DMS 273 treated with DMSO at 0.1 percent for 48 hours (cell line): Measurements from ENCODE around the gene ARHGEF33.

Experiments used
- DNase-seq: peaks from one replicate; lab custom pipeline; 2025; lab: John Stamatoyannopoulos, UW

The ARHGEF33 gene

GRCh38 chr2:38889575-38889974 is at the start of gene ARHGEF33:
TSS of gene ARHGEF33 (plus strand) at chr2:38889875. CDS start at chr2:38919448, 29,573 bp downstream.
- no peak for DNase-seq

DNA sequence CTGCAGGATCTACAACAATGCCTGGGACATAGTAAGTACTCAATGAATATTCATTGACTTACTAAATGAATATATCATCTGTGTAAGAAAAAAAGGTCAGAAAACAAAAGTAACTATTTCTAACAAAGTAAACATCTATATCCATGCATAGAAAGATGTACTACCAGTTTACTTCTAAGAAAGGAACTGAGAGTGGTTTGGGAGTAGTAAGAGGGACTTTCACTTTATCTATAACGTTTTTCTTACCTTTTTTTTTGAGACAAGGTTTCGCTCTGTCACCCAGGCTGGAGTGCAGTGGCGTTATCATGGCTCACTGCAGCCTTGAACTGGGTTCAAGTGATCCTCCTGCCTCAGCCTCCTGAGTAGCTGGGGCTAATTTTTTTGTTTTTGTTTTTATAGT is 39.6 kb upstream of the ARHGEF33 start:
- no peak for DNase-seq

- no peak for DNase-seq
Observed at GRCh38 chr2:38856165-38856564, 33.5 kb upstream of the ARHGEF33 start.

- DNase-seq = no peak
Observed at GRCh38 chr2:38862476-38862875, 27.2 kb upstream of the ARHGEF33 start.

DNA sequence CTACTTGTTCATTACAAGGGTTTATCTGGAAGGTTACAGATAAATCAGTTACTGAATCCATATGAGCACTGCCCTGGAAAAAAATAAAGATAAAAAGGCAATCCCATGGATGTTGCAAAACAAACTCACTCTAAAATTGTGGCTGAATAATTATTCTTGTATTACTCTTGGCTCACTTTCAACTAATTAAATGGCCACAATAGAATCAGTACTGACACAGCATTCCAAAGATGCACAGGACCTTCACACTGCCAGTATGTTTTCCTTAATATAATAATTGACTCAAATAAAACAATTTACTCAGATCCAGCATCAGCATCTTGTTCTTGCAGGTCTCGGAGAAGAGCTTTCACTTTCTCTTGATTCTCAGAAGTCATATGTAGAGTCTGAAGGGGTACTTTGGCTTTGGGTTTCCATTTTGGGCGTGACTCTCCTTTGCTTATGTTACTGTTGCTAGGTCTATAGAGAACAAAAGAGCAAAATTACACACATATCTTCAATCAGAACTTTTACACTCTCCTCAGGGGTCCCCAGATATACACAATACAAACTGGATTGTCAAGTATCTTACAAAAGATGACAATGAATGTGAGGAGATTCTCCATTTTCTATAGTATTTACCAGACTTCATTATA is 26.5 kb upstream of the ARHGEF33 start:
- no peak for DNase-seq

DNA sequence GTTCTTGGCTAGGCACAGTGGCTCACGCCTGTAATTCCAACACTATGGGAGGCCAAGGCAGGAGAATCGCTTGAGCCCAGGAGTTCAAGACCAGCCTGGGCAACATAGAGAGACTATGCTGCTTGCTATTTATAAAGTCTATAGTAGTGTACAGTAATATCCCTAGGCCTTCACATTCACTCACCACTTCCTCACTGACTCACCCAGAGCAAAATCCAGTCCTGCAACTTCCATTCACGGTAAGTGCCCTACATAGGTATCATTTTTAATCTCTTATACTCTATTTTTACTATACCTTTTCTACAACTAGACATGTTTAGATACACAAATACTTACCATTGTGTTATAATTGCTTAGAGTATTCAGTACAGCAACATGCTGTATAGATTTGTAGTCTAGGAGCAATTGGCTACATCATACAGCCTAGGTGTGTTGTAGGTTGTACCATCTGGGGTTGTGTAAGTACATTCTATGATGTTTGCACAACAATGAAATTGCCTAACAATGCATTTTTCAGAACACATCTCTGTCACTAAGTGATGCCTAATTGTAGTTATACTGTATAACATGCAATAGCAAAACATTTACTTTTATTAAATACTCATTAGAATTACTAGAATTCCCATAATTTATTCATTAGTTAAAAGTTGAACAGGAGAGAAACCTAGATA is 22.8 kb upstream of the ARHGEF33 start:
- no peak for DNase-seq

GRCh38 chr2:38871432-38871831 is 18.2 kb upstream of the ARHGEF33 start:
- no peak for DNase-seq

GRCh38 chr2:38873763-38874162 is 15.9 kb upstream of the ARHGEF33 start:
- no peak for DNase-seq

- no peak for DNase-seq
Observed at GRCh38 chr2:38875227-38875575, 14.5 kb upstream of the ARHGEF33 start.

DNA sequence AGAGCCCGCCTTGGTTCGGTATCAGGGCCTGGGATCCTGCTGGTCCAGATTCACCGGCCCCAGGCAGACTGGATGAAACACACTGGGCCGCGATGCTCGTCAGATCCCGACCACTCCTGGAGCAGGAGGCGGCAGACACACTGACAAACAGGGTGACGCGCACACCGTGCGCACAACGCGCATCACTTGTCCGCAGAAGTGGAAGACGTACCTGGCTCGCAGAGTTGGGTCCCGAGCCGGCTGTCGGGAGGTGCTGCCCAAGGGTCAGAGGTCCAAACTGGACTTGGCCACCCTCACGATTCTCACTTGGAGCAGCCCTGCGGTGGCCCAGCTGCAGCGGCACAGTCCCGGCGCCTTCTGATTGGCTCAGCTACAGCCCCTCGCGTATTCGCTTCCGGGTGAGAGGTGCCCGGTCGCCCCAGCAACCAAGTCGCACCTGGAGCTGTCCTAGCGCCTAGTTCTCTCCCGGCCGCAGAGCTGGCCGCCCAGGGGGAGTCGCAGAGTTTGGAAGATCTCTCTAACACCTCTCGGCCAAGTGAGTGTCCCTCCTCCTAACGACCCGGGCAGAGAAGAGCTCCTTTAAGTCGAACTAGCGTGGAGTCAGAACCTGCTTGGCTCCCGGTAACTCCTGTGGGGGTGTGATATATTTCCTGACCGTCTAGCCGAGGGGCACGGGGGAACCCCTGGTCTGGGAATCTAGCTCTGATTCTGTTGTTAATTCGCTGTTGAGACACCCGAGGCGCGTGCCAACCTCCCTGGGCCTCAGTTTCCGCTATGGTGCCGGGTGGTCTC is 13.9 kb upstream of the ARHGEF33 start, which contains the start of the genes DHX57 and MORN2:
TSS of gene DHX57 (minus strand) at position 359 of the 792 bp plus-strand sequence. CDS start 7,529 bp downstream, outside the sequence.
TSS of gene MORN2 (plus strand) at position 401 of the 792 bp plus-strand sequence.
- peak; percentile 59 for DNase-seq

GRCh38 chr2:38876407-38876806 is 13.3 kb upstream of the ARHGEF33 start:
- DNase-seq = no peak

- no peak for DNase-seq
Observed at GRCh38 chr2:38886063-38886462, 3.6 kb upstream of the ARHGEF33 start.

DNA sequence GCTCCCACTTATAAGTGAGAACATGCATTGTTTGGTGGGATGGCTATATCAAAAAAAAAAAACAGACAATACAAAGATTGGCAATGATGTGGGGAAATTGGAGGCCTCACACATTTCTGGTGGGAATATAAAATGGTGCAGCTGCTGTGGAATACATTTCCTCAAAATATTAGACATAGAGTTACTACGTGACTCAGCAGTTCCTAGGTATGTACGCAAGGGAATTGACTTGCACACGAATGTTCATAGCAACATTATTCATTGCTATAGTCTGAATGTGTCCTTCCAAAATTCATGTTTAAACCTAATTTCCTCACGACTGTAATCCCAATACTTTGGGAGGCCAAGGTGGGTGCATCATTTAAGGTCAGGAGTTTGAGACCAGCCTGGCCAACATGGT is 2.3 kb upstream of the ARHGEF33 start:
- DNase-seq = no peak

- no peak for DNase-seq
Observed at GRCh38 chr2:38887902-38888554, 1.6 kb upstream of the ARHGEF33 start.

DNA sequence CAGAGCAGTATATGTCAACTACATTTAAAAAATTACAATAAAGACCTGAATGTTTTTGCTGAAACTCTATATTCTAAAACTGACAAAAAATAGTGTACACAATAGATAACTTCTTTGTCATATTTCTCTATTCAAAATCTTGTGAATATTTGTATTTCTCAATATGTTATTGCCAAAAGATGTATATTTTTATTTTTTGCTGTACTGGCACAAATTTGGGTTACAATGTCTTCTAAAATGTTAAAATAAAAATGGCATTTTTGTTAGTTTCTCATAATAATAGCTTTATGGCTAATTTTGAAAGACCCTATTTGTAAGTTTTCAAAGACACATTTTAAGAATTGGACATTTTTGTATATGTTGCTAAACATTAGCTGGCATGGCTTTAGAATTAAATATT is 630 bp upstream of the ARHGEF33 start:
- DNase-seq = no peak

GRCh38 chr2:38892819-38893218 is 3.1 kb downstream of the ARHGEF33 start:
- DNase-seq = no peak

- no peak for DNase-seq
Observed at GRCh38 chr2:38898256-38898655, 8.6 kb downstream of the ARHGEF33 start.

DNA sequence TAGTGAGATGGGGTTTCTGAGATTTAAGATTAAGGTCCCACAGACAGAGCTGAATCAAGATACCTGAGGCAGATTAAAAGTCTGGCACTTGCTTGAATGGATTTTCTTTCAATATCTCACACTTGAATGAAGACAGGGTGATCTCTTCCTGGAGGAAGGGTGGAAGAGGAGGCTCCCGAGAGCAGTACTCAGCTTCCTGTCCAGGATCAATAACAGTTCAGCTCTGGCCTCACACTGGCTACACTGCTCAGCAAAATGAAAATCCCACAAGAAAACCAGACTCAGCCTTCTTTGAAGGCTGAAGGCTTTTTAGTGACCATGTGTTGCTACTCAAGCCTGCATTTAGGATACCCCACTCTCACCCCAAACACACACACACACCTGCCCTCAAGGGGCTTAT is 11.1 kb downstream of the ARHGEF33 start:
- DNase-seq = no peak

DNA sequence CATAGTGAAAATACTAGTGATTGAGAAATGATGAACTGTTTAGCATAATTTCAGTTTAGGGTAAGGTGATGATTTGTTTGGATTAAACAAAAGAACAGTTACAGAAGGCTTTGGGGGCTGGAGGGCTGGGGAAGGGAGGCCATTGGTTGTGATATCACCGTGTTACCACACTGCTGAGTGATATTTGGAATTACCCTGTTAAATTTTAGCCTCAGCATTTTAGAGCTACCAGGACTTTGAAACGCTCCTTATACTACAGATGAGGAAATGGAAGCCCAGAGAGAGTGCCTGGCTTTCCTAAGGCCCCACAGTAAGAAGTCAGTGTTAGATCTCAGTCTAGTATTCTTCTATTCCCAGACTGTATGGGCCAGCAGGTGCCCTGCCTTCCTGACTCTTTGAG is 15.6 kb downstream of the ARHGEF33 start:
- no peak for DNase-seq

GRCh38 chr2:38907242-38907641 is 17.6 kb downstream of the ARHGEF33 start:
- DNase-seq = no peak

DNA sequence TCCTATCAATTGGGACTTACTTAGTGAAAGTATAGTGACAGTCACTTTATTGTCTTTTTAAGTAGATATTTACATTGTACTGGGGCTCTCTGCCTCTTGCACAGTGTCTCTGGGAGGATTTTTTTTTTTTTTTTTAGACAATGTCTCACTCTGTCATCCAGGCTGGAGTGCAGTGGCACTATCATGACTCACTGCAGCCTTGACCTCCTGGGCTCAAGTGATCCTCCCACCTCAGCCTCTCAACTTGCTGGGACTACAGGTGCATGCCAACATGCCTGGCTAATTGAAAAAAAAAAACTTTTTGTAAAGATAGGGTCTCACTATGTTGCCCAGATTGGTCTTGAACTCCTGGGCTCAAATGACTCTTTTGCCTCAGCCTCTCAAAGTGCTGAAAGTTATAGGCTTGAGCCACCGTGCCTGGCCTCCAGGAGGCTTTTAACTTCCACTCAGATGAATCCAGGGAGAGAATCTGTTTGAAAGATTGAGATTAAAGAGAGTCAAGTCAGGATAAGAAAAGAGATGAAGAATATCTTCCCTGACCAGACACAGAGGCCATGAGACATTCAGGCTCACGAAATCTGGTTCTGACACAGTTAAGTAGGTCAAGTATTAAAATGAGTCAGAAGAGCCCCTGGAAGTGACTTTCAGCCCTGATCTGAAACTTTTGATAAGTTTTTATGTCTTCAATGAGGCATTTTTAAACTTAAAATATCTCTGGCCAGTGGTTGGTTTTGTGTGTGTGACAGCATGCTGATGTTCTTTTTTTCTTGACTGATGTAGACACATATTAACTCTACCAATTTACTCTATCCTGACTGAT is 18.3 kb downstream of the ARHGEF33 start:
- DNase-seq = no peak

DNA sequence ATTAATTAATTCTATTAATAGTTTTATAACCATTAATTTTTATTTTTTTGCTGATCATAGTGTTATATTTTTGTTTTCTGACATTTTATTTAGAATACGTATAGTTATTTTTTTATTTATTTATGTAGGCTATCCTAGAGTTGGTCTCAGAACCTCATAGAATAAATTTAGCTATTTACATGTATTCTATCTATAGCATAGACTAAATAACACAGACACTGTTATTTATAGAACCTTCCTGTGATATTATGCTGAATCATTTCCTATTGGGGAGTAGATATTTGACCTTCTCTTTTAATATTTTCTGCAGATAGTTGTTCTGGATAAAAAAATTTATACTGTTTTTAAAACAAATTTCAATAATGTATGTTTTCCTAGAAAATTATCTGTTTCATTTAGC is 20.2 kb downstream of the ARHGEF33 start:
- no peak for DNase-seq
